Measurements from ENCODE around the gene GRIN2A. TPM values are rescaled to one million over a fixed set of nuclear protein-coding genes. Genes with fewer than 3 reads are reported as not detected.

Gene GRIN2A
- total RNA-seq, 2 donors from 2014 or later, result not detected

DNA sequence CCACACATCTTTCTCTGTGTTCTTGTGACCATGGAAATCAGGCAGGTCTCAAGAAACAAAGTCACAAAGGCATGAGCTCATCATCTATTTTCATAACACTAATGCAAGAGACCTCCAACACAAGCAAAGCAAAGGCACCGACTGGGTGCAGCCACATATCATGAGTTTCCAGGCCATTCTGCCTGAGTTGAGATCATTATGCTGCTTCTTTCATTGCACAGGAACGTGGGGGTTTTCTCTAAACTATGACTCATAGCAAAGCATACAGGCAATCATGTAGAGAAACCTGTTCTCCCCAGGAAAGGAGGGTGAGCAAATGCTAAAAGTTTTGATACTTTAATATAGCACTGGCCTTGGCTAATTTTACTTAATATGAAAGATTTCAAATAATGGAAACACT is 60.7 kb downstream of the GRIN2A start:
- Mint-ChIP-seq H3K9me3 (peaks cover 0 to 3% of the 10 kb centered on the region in 2 donors), H3K27ac (no peak overlapping the region), H3K36me3 (no peaks in the 10 kb centered on the region)
- ATAC-seq (no peak), DNase-seq (ENCODE audit: low spot score in 2 of 2) (no peak)

GRCh38 chr16:10120953-10121352 is 61.3 kb downstream of the GRIN2A start:
- Mint-ChIP-seq H3K27ac (no peak overlapping the region), H3K36me3 (no peaks in the 10 kb centered on the region), H3K9me3 (peaks cover 0 to 3% of the 10 kb centered on the region in 2 donors)
- ATAC-seq (no peak), DNase-seq (ENCODE audit: low spot score in 2 of 2) (no peak)

DNA sequence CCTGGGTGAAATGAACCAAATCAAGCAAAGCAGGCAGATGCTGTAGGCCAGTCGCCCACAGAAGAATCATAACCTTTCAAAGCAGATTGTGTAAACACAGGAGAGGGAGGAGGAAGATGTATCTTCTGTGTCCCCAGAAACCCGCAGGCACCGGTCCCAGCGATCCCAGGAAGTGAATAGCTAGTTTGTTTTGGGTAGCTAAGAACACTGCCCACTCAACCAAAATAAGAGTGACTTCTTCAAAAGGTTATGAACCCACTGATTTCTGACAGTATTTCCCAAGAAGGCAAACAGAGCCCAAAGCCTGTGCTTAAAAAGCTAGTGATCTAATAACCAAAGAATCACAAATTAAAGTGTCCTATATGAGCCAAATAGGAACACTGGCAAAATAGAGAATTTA is 67.8 kb downstream of the GRIN2A start:
- DNase-seq (ENCODE audit: low spot score in 2 of 2) (no peak), ATAC-seq (no peak)
- Mint-ChIP-seq H3K36me3 (no peaks in the 10 kb centered on the region), H3K9me3 (no peaks in the 10 kb centered on the region), H3K27ac (no peak overlapping the region)

GRCh38 chr16:10113248-10113647 is 69.0 kb downstream of the GRIN2A start:
- no peaks in the 10 kb centered on the region for H3K9me3 Mint-ChIP-seq
- DNase-seq (ENCODE audit: low spot score in 2 of 2) (no peak), ATAC-seq (no peak)
- no peaks in the 10 kb centered on the region for H3K36me3 Mint-ChIP-seq
- no peak overlapping the region for H3K27ac Mint-ChIP-seq

DNA sequence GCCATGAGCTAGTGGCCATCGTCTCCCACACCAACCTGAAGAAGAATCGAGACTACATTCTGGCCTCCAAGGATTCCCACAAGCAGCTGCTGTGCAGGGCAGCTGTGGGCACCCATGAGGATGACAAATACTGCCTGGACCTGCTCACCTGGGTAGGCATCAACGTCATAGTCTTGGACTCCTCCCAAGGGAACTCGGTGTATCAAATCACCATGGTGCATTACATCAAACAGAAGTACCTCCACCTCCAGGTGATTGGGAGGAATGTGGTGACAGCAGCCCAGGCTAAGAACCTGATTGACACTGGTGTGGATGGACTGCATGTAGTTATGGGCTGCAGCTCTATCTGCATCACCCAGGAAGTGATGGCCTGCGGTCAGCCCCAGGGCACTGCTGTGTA is 70.2 kb downstream of the GRIN2A start:
- no peak for DNase-seq (ENCODE audit: low spot score in 2 of 2)
- no peaks in the 10 kb centered on the region for H3K36me3 Mint-ChIP-seq
- H3K9me3 Mint-ChIP-seq, result peaks cover 0 to 5% of the 10 kb centered on the region in 2 donors
- H3K27ac Mint-ChIP-seq, result no peak overlapping the region
- ATAC-seq, result no peak

DNA sequence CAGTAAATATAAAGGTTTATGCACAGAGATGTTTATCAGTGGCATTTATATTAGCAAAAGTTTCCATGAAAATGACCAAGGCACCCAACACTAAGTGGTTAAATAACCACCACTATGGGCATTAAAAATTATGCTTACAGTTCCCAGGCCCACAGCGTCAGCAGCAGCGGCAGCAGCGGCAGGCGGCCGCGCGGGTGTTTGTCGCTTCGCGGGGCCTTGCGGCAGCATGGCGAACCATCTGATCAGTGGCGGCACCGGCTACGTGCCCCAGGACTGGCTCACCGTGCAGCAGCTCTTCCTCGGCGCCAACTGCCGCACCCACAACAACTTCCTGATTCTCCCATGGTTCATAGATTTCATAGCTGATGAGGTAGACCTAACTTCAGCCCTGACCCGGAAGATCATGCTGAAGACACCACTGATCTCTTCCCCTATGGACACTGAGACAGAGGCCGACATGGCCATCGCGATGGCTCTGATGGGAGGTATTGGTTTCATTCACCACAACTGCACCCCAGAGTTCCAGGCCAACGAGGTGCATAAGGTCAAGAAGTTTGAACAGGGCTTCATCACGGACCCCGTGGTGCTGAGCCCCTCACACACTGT is 71.0 kb downstream of the GRIN2A start:
- H3K36me3 Mint-ChIP-seq, result no peaks in the 10 kb centered on the region
- H3K9me3 Mint-ChIP-seq, result peaks cover 0 to 5% of the 10 kb centered on the region in 2 donors
- no peak for DNase-seq (ENCODE audit: low spot score in 2 of 2)

DNA sequence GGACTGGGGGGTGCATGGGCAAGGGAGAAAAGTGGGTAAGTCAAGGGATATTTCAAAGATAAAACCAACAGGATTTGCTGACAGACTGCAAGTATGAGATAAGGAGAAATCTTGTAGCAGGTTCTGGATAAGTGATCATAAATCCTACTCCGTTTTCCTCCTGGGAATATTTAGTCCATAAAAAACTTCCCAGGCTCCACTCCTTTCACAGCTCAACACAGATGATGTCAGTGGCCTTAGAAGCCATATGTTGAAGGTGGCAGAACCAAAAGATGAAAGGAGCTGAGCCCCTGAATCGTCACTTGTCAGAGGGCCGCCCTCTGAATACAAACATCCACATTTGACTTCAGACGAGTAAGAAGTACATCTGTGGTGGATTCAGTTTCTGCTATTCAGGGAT is 71.7 kb downstream of the GRIN2A start:
- Mint-ChIP-seq H3K9me3 (peaks cover 0 to 5% of the 10 kb centered on the region in 2 donors), H3K27ac (no peak overlapping the region), H3K36me3 (no peaks in the 10 kb centered on the region)
- ATAC-seq (no peak), DNase-seq (ENCODE audit: low spot score in 2 of 2) (no peak)

More for the DNA sequence above, 71.0 kb downstream of the GRIN2A start:
- no peak for ATAC-seq
- no peak overlapping the region for H3K27ac Mint-ChIP-seq

DNA sequence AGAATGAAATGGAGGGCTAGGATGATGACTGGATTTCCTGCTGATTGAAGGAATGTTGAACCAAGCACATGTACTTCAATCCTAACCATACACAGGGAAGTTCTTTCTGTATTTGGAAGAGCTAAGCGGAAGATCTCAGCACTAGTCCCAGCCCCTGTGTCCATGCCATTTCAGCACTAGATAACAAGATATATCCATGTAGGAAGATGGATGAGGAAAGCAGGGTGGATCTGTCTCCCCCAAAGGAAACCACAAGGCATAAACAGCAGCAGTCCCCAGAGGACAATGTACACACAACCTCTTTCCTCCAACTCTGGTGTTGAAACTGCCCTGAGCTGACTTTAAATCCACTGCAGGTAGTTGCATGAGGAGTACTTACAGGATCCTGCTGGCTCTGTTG is 75.1 kb downstream of the GRIN2A start:
- DNase-seq (ENCODE audit: low spot score in 2 of 2) (no peak), ATAC-seq (no peak)
- Mint-ChIP-seq H3K9me3 (peaks cover 4 to 5% of the 10 kb centered on the region in 2 donors), H3K27ac (no peak overlapping the region), H3K36me3 (no peaks in the 10 kb centered on the region)

DNA sequence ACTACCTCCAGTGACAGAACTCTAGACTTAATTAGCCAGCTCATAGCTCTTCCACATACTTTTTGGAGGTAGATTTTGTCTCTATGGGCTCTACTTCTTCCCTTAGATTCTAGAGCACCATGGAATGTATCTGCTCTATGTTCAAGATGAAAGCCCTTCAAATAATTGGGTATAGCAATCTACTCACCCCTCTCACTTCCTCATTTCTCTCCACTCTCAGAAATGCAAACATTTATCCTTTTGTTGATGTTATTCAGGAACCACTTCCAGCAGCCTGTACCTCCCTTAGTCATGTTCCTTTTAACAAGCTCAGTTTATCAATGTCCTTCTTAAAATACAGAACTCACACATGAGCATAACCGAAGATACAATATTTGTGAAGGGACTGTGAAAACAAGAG is 78.5 kb downstream of the GRIN2A start:
- ATAC-seq (no peak), DNase-seq (ENCODE audit: low spot score in 2 of 2) (no peak)
- Mint-ChIP-seq H3K27ac (no peak overlapping the region), H3K9me3 (peaks cover 8% of the 10 kb centered on the region in 2 donors), H3K36me3 (no peaks in the 10 kb centered on the region)

DNA sequence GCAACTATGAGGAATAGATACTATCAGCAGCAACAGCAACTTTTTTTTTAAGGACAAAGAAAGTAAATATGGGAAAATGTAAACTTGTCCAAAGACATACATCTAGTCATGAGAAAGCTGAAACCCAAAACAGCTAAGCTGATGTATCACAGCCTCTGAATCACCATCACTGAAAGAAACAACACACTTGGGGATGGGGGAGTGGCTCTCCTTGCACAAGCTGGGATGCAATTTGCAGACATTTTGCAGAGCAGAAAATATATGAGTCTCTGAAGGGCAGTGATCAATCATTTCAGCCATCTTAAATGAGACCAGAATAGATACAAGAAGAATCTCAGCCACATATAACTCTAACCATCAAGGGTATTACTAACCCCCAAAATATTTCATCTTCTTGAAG is 79.1 kb downstream of the GRIN2A start:
- Mint-ChIP-seq H3K36me3 (no peaks in the 10 kb centered on the region), H3K27ac (no peak overlapping the region), H3K9me3 (peaks cover 8% of the 10 kb centered on the region in 2 donors)
- no peak for DNase-seq (ENCODE audit: low spot score in 2 of 2)
- no peak for ATAC-seq

GRCh38 chr16:10100829-10101228 is 81.4 kb downstream of the GRIN2A start:
- DNase-seq (ENCODE audit: low spot score in 2 of 2), result no peak
- Mint-ChIP-seq H3K36me3 (no peaks in the 10 kb centered on the region), H3K9me3 (peaks cover 3 to 8% of the 10 kb centered on the region in 2 donors), H3K27ac (no peak overlapping the region)
- no peak for ATAC-seq

GRCh38 chr16:10098991-10099390 is 83.2 kb downstream of the GRIN2A start:
- Mint-ChIP-seq H3K27ac (no peak overlapping the region), H3K36me3 (no peaks in the 10 kb centered on the region), H3K9me3 (peaks cover 3 to 8% of the 10 kb centered on the region in 2 donors)
- ATAC-seq (no peak), DNase-seq (ENCODE audit: low spot score in 2 of 2) (no peak)

DNA sequence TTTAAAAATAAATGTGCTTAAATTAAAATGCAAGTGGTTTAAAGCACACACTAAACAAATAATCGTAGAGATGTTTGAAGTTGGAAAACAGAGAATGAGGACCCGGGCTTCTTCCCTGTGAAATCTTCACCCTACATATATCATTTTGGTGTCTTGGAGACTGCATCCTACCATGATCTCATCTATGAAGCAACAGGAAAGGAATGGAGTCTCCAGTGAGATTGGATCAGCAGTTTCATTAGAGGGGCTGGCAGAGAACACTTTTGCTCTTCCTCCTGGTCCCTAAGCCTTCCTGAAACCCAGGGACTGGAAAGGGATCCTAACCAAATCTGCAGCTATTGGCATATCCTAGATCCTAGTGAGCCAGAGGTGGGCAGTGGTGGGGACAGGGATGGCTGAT is 85.0 kb downstream of the GRIN2A start:
- no peak for ATAC-seq

GRCh38 chr16:10093576-10093975 is 88.7 kb downstream of the GRIN2A start:
- no peak for DNase-seq (ENCODE audit: low spot score in 2 of 2)
- Mint-ChIP-seq H3K36me3 (no peaks in the 10 kb centered on the region), H3K27ac (no peak overlapping the region), H3K9me3 (peaks cover 0 to 5% of the 10 kb centered on the region in 2 donors)
- ATAC-seq, result no peak

More for the DNA sequence above, 85.0 kb downstream of the GRIN2A start:
- no peak for DNase-seq (ENCODE audit: low spot score in 2 of 2)
- Mint-ChIP-seq H3K27ac (no peak overlapping the region), H3K36me3 (no peaks in the 10 kb centered on the region), H3K9me3 (peaks cover 3 to 4% of the 10 kb centered on the region in 2 donors)

DNA sequence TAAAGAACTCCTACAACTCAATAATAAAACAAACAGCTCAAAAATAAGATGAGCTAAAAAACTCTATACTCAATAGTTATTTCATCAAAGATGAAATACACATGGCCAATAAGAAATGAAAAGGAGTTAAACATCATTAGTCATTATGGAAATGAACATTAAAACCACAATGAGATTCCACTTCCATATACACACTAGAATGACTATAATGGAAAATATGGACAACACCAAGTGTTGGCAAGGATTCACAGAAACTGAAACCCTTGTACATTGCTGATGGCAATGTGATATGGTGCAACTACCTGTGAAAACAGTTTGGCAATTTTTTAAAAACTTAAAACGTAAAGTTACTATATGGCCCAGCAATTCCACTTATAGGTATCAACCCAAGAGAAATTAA is 91.4 kb downstream of the GRIN2A start:
- H3K27ac Mint-ChIP-seq, result no peak overlapping the region
- no peak for ATAC-seq
- peaks cover 0 to 5% of the 10 kb centered on the region in 2 donors for H3K9me3 Mint-ChIP-seq
- H3K36me3 Mint-ChIP-seq, result no peaks in the 10 kb centered on the region
- no peak for DNase-seq (ENCODE audit: low spot score in 2 of 2)

DNA sequence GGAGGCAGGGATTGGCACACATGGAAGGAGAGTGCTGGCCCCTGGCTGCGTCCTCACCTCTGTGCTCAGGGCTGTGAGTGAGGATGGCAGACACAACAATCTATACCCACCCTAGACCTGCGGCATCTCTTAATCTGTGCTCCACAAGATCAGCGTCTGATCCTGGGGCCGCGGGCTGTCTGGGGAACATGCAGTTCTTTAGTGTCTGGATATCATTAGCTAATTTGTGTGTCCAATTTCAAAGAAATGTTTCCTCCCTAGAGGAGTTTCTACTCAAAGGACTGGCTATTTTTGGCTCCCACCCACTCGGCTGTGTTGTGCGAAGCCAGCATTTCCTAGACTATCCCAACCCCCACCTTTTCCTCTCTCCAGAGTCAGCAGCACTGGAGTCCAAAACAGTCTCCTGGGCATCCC is 93.8 kb downstream of the GRIN2A start:
- Mint-ChIP-seq H3K9me3 (peaks cover 3 to 5% of the 10 kb centered on the region in 2 donors), H3K36me3 (no peaks in the 10 kb centered on the region), H3K27ac (no peak overlapping the region)
- DNase-seq (ENCODE audit: low spot score in 2 of 2) (no peak), ATAC-seq (no peak)

- H3K36me3 Mint-ChIP-seq, result no peaks in the 10 kb centered on the region
- ATAC-seq (no peak), DNase-seq (ENCODE audit: low spot score in 2 of 2) (no peak)
- H3K9me3 Mint-ChIP-seq, result peaks cover 5% of the 10 kb centered on the region in 2 donors
- H3K27ac Mint-ChIP-seq, result no peak overlapping the region
Observed at GRCh38 chr16:10087151-10087550, 95.1 kb downstream of the GRIN2A start.

- H3K36me3 Mint-ChIP-seq, result no peaks in the 10 kb centered on the region
- ATAC-seq (no peak), DNase-seq (ENCODE audit: low spot score in 2 of 2) (no peak)
- H3K9me3 Mint-ChIP-seq, result peaks cover 5 to 9% of the 10 kb centered on the region in 2 donors
- H3K27ac Mint-ChIP-seq, result no peak overlapping the region
Observed at GRCh38 chr16:10086620-10087019, 95.6 kb downstream of the GRIN2A start.
